Loucy (cell line): ENCODE data around the gene IGDCC3.

Experiments
- H2AFZ ChIP-seq: fragments of 200-600 bp; sonication (generic); 2 replicates; pipeline ENCODE4 v1.6.0; 2016; ENCODE audit warnings: antibody characterized with exemption, mild to moderate bottlenecking, low read length, moderate library complexity
- H3F3A ChIP-seq: fragments of 200-600 bp; 2 replicates; pipeline ENCODE4 v1.6.0; 2016; ENCODE audit warnings: antibody characterized with exemption, low read depth, mild to moderate bottlenecking
- H3K27me3 ChIP-seq: fragments of 200-600 bp; sonication (generic); 2 replicates; pipeline ENCODE4 v1.6.1; 2014; ENCODE audit warnings: low read length, mild to moderate bottlenecking; ENCODE audit not compliant: insufficient read depth, poor library complexity, severe bottlenecking
- H3K36me3 ChIP-seq: fragments of 200-600 bp; sonication (generic); 2 replicates; pipeline ENCODE4 v1.6.1; 2016; ENCODE audit warnings: low read length; ENCODE audit not compliant: insufficient read depth
- H3K4me1 ChIP-seq: fragments of 200-600 bp; sonication (generic); 2 replicates; pipeline ENCODE4 v1.5.1; 2014; ENCODE audit warnings: low read length, mild to moderate bottlenecking; ENCODE audit not compliant: insufficient read depth, poor library complexity, severe bottlenecking
- H3K4me2 ChIP-seq: fragments of 200-600 bp; sonication (generic); 2 replicates; pipeline ENCODE4 v1.6.0; 2014; ENCODE audit warnings: antibody characterized with exemption, low read length, low read depth, mild to moderate bottlenecking; ENCODE audit not compliant: poor library complexity, severe bottlenecking
- H3K4me3 ChIP-seq: fragments of 200-600 bp; sonication (generic); 2 replicates; pipeline ENCODE4 v1.5.1; 2014; ENCODE audit warnings: low read length, mild to moderate bottlenecking, mixed read lengths; ENCODE audit not compliant: poor library complexity, severe bottlenecking
- H3K79me2 ChIP-seq: fragments of 200-600 bp; sonication (generic); 2 replicates; pipeline ENCODE4 v1.6.1; 2014; ENCODE audit warnings: low read length; ENCODE audit not compliant: insufficient read depth
- H3K9ac ChIP-seq: fragments of 200-600 bp; sonication (generic); 2 replicates; pipeline ENCODE4 v1.6.0; 2014; ENCODE audit warnings: mild to moderate bottlenecking, low read depth, low read length, moderate library complexity; ENCODE audit not compliant: poor library complexity, severe bottlenecking
- H3K9me2 ChIP-seq: fragments of 200-600 bp; sonication (generic); replicated peaks from 2 replicates; pipeline ENCODE4 v1.6.1; 2016; ENCODE audit warnings: low read depth, low read length, mixed read lengths
- H3K9me3 ChIP-seq: fragments of 200-600 bp; sonication (generic); 2 replicates; pipeline ENCODE4 v1.6.1; 2014; ENCODE audit warnings: mild to moderate bottlenecking, antibody characterized with exemption, low read length, low read depth; ENCODE audit not compliant: insufficient read depth
- H4K20me1 ChIP-seq: fragments of 200-600 bp; sonication (generic); 2 replicates; pipeline ENCODE4 v1.6.0; 2014; ENCODE audit warnings: antibody characterized with exemption, low read length, mild to moderate bottlenecking; ENCODE audit not compliant: insufficient read depth, poor library complexity, severe bottlenecking
- EZH2phosphoT487 ChIP-seq: fragments of 200-600 bp; IDR thresholded peaks from 2 replicates; pipeline ENCODE4 v1.6.1; 2018; ENCODE audit warnings: antibody characterized with exemption, mild to moderate bottlenecking, moderate library complexity, borderline replicate concordance
- TF ChIP-seq, protein P1 (sequence below): fragments of 200-600 bp; sonication (generic); conservative IDR thresholded peaks from 2 replicates; pipeline ENCODE4 v1.5.1; 2014; ENCODE audit warnings: mild to moderate bottlenecking, antibody characterized with exemption, low read length

The IGDCC3 gene

DNA sequence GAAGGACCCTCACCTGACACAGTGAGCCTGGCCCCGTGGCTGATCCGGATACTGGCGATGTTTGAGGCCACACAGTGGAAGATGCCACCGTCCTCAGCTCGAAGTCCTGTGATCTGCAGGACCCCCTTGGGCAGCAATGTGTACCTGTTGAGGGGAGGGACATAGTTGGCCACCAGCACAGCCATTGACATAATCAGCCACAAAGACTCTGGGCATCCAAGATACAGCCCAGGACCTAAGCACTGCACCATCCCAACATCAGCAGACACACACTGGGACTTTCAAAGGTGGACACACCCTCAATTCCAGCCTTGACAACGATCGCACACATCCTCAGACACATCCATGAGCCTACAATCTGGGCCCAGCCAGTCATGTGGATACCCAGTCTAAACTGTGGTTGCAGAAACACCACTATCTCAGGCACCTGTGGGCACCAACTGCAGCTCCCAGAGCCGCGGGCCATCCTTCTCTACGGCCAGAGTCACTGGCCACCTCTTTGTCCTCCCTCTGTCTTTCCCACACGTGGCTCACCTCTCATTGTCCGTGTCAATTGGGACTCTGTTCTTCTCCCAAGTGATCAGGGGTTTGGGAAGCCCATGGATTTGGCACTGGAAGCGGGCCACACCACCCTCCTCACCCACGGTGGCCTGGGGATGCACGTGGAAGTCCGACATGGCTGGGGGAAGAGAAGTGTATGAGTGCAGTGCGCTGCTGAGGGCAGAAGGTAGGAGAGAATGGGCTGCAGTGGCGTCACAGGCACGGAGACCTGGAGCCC, 42.3 kb downstream of the IGDCC3 start:
- H3K9me3 ChIP-seq = no peaks in the 10 kb centered on the region
- H2AFZ ChIP-seq = no peak overlapping the region
- no peak overlapping the region for H3K4me2 ChIP-seq
- H3F3A ChIP-seq = no peaks in the 10 kb centered on the region
- no peaks in the 10 kb centered on the region for H4K20me1 ChIP-seq
- H3K9me2 ChIP-seq = no peaks in the 10 kb centered on the region
- peaks cover 12% of the 10 kb centered on the region for H3K4me1 ChIP-seq
- no peaks in the 10 kb centered on the region for H3K79me2 ChIP-seq
- no peak overlapping the region for H3K9ac ChIP-seq
- H3K4me3 ChIP-seq = no peak overlapping the region
- no peaks in the 10 kb centered on the region for H3K27me3 ChIP-seq
- no peaks in the 10 kb centered on the region for H3K36me3 ChIP-seq
- TF ChIP-seq, protein P1, sequence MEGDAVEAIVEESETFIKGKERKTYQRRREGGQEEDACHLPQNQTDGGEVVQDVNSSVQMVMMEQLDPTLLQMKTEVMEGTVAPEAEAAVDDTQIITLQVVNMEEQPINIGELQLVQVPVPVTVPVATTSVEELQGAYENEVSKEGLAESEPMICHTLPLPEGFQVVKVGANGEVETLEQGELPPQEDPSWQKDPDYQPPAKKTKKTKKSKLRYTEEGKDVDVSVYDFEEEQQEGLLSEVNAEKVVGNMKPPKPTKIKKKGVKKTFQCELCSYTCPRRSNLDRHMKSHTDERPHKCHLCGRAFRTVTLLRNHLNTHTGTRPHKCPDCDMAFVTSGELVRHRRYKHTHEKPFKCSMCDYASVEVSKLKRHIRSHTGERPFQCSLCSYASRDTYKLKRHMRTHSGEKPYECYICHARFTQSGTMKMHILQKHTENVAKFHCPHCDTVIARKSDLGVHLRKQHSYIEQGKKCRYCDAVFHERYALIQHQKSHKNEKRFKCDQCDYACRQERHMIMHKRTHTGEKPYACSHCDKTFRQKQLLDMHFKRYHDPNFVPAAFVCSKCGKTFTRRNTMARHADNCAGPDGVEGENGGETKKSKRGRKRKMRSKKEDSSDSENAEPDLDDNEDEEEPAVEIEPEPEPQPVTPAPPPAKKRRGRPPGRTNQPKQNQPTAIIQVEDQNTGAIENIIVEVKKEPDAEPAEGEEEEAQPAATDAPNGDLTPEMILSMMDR = no peak
- no peak for TF ChIP-seq EZH2phosphoT487

- Histone ChIP-seq H3K4me2 (no peak overlapping the region), H3K4me1 (peaks cover 5% of the 10 kb centered on the region), H3K36me3 (no peaks in the 10 kb centered on the region), H4K20me1 (no peaks in the 10 kb centered on the region), H2AFZ (no peak overlapping the region), H3K79me2 (no peaks in the 10 kb centered on the region), H3F3A (no peaks in the 10 kb centered on the region), H3K9ac (no peak overlapping the region), H3K27me3 (no peaks in the 10 kb centered on the region), H3K4me3 (no peak overlapping the region), H3K9me3 (no peaks in the 10 kb centered on the region), H3K9me2 (no peaks in the 10 kb centered on the region)
- TF ChIP-seq, protein P1 = no peak
- TF ChIP-seq EZH2phosphoT487 = no peak
Observed at GRCh38 chr15:65334586-65335231, 43.1 kb downstream of the IGDCC3 start.

DNA sequence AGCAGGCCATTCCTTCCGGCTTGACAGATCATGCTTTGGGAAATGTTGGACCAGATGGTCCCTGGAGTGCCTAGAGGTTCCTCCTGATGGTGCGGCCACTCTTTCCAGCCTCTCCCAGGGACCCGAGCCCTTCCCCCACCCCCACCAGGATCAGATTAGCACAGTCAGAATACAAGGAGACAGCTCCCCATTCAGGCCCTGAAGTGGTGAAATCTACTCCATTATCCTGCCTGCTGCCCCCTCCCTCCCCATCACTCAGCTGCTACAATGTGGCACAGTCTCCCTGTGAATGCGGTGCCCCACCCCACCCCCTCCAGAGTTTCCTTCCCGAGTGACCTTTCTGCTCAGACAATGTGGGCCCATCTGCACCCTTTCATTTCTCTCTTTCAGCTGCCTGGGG, 43.9 kb downstream of the IGDCC3 start:
- no peak overlapping the region for H3K9ac ChIP-seq
- H3K4me3 ChIP-seq = no peak overlapping the region
- H4K20me1 ChIP-seq = no peaks in the 10 kb centered on the region
- no peaks in the 10 kb centered on the region for H3K27me3 ChIP-seq
- H3K4me2 ChIP-seq = no peak overlapping the region
- no peaks in the 10 kb centered on the region for H3K9me2 ChIP-seq
- H3K36me3 ChIP-seq = no peaks in the 10 kb centered on the region
- no peak overlapping the region for H2AFZ ChIP-seq
- H3K79me2 ChIP-seq = no peaks in the 10 kb centered on the region
- TF ChIP-seq, protein P1 = no peak
- no peak for TF ChIP-seq EZH2phosphoT487
- H3K9me3 ChIP-seq = no peaks in the 10 kb centered on the region
- H3F3A ChIP-seq = no peaks in the 10 kb centered on the region
- no peaks in the 10 kb centered on the region for H3K4me1 ChIP-seq
